ENCODE results near the gene CLDN9. TPM values are rescaled to one million over a fixed set of nuclear protein-coding genes. Genes with fewer than 3 reads are reported as not detected.

The CLDN9 gene
- total and polyA plus RNA-seq, 8 donors, result 1.7 to 12.1 (median 3.0) TPM

DNA sequence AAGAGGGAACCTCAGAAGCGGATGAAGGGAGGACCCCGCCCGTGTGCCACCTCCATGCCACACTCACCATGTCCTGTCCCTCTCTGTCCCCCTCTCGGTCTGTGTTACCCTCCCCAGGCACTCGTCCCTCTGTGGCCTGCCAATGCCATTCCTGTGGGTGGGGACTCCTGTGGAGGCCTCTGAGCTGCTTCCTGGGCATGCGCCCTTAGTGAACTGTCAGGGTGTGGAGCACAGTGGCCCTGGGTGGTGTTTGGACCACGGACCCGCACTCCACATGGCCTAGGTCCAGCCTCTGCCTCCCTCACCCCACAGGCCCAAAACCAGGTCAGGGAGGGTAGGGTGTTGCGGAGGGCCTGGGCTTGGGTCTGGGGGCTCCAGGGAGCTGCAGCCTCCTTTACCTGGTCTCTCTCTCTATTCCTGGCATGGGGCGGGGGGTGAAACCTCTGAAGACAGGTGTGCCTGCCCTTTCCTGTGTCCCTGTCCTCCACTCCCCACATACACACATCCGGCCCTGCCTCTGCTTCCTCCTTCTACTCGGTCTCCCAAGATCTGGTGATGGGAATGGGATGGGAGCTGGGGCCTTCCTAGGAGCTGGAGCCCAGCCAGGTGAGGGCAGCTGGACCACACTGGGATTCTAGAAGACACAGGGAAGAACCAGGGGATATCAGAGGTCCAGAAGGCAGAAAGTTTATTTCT is 21.0 kb upstream of the CLDN9 start:
- Histone ChIP-seq H3K4me3 (no peak overlapping the region), H3K9me3 (no peaks in the 10 kb centered on the region), H3K27ac (no peak overlapping the region), H3K36me3 (no peaks in the 10 kb centered on the region), H3K27me3 (no peaks in the 10 kb centered on the region), H3K4me1 (no peaks in the 10 kb centered on the region)
- TF ChIP-seq, protein P1, sequence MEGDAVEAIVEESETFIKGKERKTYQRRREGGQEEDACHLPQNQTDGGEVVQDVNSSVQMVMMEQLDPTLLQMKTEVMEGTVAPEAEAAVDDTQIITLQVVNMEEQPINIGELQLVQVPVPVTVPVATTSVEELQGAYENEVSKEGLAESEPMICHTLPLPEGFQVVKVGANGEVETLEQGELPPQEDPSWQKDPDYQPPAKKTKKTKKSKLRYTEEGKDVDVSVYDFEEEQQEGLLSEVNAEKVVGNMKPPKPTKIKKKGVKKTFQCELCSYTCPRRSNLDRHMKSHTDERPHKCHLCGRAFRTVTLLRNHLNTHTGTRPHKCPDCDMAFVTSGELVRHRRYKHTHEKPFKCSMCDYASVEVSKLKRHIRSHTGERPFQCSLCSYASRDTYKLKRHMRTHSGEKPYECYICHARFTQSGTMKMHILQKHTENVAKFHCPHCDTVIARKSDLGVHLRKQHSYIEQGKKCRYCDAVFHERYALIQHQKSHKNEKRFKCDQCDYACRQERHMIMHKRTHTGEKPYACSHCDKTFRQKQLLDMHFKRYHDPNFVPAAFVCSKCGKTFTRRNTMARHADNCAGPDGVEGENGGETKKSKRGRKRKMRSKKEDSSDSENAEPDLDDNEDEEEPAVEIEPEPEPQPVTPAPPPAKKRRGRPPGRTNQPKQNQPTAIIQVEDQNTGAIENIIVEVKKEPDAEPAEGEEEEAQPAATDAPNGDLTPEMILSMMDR (IDR thresholded peaks at IDR 0.05), result no peak
- ATAC-seq (no peak), FAIRE-seq (no peak), DNase-seq (peak in 1 of 6 donors; percentile 69)
- intact Hi-C loops (cut with DNase I), result no loop called here
- 88% methylated on average over 11 to 12 of the region's 12 CpGs for WGBS, 2 donors

DNA sequence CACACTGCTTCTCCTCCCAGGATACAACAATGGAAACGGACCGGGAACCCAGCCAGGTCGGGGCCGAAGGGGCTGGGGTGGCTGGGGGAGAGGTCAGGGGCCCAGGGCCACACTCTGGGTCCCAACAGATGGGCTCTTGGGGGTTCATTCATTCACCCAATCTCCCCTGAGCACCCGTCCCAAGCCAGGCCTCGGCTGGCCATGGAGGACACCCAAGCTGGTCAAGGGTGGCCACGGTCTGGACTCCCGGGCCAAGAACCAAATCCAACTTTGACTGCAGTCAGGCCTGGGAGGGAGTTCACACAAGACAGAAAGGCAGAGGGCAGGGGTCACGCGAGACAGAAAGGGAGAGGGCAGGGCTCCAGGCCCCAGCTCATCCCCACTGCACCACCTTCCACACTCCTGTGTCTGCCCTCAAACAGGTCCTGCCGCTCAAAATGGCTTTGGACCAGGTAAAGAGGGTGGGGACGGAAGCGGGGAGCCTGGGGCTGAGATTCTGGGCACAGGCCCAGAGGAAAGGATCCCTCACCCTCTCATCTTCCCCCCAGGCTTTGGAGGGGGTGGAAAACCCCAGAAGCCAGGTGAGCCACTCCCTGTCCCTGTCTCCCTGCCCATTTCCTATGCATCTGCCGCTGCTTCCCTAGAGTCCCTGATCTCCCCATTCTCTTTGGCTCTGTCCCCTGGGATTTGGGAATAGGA is 20.2 kb upstream of the CLDN9 start:
- no peak overlapping the region for H3K27ac ChIP-seq
- no peaks in the 10 kb centered on the region for H3K27me3 ChIP-seq
- no peak overlapping the region for H3K4me3 ChIP-seq
- H3K4me1 ChIP-seq, result no peaks in the 10 kb centered on the region
- no peak for FAIRE-seq
- TF ChIP-seq, protein P1 (IDR thresholded peaks at IDR 0.05), result no peak
- 86 to 87% methylated on average over 14 of the region's 14 CpGs for WGBS, 2 donors
- intact Hi-C loops (cut with DNase I), result no loop called here
- DNase-seq, result peak in 2 of 6 donors; percentile 35 to 55
- no peaks in the 10 kb centered on the region for H3K36me3 ChIP-seq
- H3K9me3 ChIP-seq, result no peaks in the 10 kb centered on the region
- no peak for ATAC-seq

DNA sequence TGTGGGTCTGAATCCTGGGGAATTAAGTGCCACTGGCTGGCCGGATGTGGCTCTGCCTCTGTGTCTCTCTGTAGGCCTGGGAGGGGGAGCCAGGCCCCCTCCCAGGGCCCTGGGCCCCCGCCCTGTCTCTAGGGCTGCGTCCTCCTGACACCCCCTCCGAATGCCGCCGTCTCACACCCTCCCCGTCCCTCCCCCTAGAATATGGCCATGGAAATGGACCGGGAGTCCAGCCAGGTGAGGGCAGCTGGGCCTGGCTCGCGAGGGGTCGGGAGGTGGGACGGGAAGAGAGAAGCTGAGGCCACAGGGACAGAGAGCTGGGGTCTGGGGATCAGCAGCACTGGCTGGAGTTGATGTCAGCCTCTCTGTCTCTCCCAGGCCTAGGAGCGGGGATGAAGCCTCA is 16.4 kb upstream of the CLDN9 start:
- peak in 1 of 6 donors; percentile 60 for DNase-seq
- 86 to 87% methylated on average over 12 to 13 of the region's 13 CpGs for WGBS, 2 donors

DNA sequence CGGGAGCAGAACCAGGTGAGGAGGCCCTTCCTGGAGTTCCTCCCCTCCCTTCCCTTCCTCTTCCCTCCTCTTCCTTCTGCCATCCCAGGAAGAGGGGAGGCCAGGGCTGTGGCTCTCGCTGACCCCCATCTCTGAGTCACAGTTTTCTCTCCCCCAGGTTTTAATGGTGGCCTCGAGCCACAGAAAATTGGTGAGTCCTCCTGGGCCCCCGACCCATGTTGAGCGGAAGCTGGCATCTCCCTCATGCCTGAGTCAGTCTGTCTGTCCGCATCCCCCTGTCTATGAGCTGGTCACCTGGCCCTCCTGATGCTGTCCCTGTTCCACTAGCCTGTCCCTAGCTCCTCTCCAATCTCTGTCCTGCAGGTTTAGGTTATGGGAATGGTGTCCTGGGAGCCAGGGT is 12.8 kb upstream of the CLDN9 start:
- WGBS, 2 donors, result 85 to 91% methylated on average over 6 of the region's 6 CpGs

More for the DNA sequence above, 16.4 kb upstream of the CLDN9 start:
- intact Hi-C loops (cut with DNase I), result no loop called here
- no peak for ATAC-seq
- no peak for FAIRE-seq
- TF ChIP-seq, protein P1 (IDR thresholded peaks at IDR 0.05), result no peak
- Histone ChIP-seq H3K27me3 (no peaks in the 10 kb centered on the region), H3K9me3 (no peaks in the 10 kb centered on the region), H3K36me3 (no peaks in the 10 kb centered on the region), H3K27ac (no peak overlapping the region), H3K4me1 (no peaks in the 10 kb centered on the region), H3K4me3 (no peak overlapping the region)

More for the DNA sequence above, 12.8 kb upstream of the CLDN9 start:
- no peak overlapping the region for H3K27ac ChIP-seq
- intact Hi-C loops (cut with DNase I), result no loop called here
- no peak for DNase-seq
- no peaks in the 10 kb centered on the region for H3K9me3 ChIP-seq
- TF ChIP-seq, protein P1 (IDR thresholded peaks at IDR 0.05), result no peak
- ATAC-seq, result no peak
- H3K36me3 ChIP-seq, result no peaks in the 10 kb centered on the region
- no peaks in the 10 kb centered on the region for H3K27me3 ChIP-seq
- H3K4me1 ChIP-seq, result no peaks in the 10 kb centered on the region
- no peak overlapping the region for H3K4me3 ChIP-seq
- FAIRE-seq, result no peak

All from pancreas (tissue), 10 donors.